ENCODE results near the gene SH3RF3.

SH3RF3 gene

DNA sequence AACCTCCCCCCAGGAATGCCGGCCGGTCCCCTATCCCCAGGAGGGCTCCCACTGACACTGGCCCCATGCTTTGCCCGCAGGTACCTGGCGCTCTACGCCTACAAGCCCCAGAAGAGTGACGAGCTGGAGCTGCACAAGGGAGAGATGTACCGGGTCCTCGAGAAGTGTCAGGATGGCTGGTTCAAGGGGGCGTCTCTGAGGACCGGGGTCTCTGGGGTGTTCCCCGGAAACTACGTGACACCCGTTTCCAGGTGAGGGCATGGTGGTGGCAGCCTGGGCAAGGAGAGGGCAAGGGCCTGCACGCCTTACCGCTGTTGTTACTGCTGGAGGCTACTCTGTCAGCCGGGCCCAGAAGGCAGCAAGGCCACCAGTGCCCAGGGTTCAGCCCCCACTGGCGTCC is 303.4 kb downstream of the SH3RF3 start:
- no peaks in the 10 kb centered on the region for H3K4me1 ChIP-seq (ENCODE audit: insufficient read depth, poor library complexity, severe bottlenecking)
- TF ChIP-seq, protein P1, sequence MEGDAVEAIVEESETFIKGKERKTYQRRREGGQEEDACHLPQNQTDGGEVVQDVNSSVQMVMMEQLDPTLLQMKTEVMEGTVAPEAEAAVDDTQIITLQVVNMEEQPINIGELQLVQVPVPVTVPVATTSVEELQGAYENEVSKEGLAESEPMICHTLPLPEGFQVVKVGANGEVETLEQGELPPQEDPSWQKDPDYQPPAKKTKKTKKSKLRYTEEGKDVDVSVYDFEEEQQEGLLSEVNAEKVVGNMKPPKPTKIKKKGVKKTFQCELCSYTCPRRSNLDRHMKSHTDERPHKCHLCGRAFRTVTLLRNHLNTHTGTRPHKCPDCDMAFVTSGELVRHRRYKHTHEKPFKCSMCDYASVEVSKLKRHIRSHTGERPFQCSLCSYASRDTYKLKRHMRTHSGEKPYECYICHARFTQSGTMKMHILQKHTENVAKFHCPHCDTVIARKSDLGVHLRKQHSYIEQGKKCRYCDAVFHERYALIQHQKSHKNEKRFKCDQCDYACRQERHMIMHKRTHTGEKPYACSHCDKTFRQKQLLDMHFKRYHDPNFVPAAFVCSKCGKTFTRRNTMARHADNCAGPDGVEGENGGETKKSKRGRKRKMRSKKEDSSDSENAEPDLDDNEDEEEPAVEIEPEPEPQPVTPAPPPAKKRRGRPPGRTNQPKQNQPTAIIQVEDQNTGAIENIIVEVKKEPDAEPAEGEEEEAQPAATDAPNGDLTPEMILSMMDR (IDR thresholded peaks at IDR 0.05; ENCODE audit: poor library complexity, severe bottlenecking), result no peak
- DNase-seq (ENCODE audit: low spot score) (peak; percentile 58), ATAC-seq (ENCODE audit: low read depth) (no peak)
- H3K36me3 ChIP-seq (ENCODE audit: low read depth), result no peaks in the 10 kb centered on the region
- no peak overlapping the region for H3K27ac ChIP-seq (ENCODE audit: poor library complexity, severe bottlenecking)
- no peaks in the 10 kb centered on the region for H3K27me3 ChIP-seq (ENCODE audit: insufficient read depth, poor library complexity, severe bottlenecking)
- no peaks in the 10 kb centered on the region for H3K9me3 ChIP-seq (ENCODE audit: severe bottlenecking)
- H3K4me3 ChIP-seq (ENCODE audit: severe bottlenecking), result no peak overlapping the region

DNA sequence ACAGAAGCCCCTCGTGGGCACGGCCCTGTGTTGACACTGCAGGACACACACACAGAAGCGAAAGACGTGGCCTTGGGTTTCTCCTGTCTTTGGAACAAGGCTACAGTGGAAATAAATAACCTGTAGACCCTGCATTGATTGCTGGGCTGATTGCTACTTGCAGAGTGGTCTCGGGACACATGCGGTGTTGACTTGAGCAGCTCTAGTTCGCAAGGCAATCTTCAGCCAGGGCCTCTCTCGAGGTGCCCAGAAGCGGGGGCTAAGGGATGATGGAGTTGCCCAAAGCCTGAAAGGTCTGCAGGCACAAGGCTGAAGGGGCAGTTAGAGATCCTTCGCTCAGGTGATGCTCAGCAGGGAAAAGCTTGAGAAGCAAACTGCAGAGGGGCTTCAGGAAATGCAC is 304.5 kb downstream of the SH3RF3 start:
- ATAC-seq (ENCODE audit: low read depth) (no peak), DNase-seq (ENCODE audit: low spot score) (peak; percentile 25)
- Histone ChIP-seq H3K36me3 (ENCODE audit: low read depth) (no peaks in the 10 kb centered on the region), H3K27ac (ENCODE audit: poor library complexity, severe bottlenecking) (no peak overlapping the region), H3K9me3 (ENCODE audit: severe bottlenecking) (no peaks in the 10 kb centered on the region), H3K4me3 (ENCODE audit: severe bottlenecking) (no peak overlapping the region), H3K4me1 (ENCODE audit: insufficient read depth, poor library complexity, severe bottlenecking) (no peaks in the 10 kb centered on the region), H3K27me3 (ENCODE audit: insufficient read depth, poor library complexity, severe bottlenecking) (no peaks in the 10 kb centered on the region)
- TF ChIP-seq, protein P1 (IDR thresholded peaks at IDR 0.05; ENCODE audit: poor library complexity, severe bottlenecking), result no peak

DNA sequence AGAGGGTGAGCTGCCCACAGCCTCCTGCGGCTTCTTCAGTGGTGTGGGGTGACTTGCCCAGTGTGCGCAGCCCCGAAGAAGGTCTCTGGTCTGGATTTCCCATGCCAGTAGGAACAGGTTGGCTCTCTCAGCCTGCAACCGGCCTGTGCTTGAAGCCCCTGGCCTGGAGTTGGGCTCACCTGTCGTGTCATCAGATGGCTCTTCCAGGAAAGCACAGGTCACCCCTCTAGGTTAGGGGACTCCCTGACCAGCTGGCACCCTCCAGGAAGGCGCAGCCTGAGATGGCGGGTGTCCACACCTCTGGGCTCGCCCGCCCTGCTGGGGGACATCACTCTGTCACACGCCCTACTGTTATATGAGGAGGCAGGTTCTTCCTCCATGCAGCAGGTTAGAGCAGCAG is 304.9 kb downstream of the SH3RF3 start:
- H3K27me3 ChIP-seq (ENCODE audit: insufficient read depth, poor library complexity, severe bottlenecking), result no peaks in the 10 kb centered on the region
- DNase-seq (ENCODE audit: low spot score) (peak; percentile 31), ATAC-seq (ENCODE audit: low read depth) (no peak)
- no peak overlapping the region for H3K4me3 ChIP-seq (ENCODE audit: severe bottlenecking)
- no peak overlapping the region for H3K27ac ChIP-seq (ENCODE audit: poor library complexity, severe bottlenecking)
- H3K36me3 ChIP-seq (ENCODE audit: low read depth), result no peaks in the 10 kb centered on the region
- no peaks in the 10 kb centered on the region for H3K9me3 ChIP-seq (ENCODE audit: severe bottlenecking)
- TF ChIP-seq, protein P1 (IDR thresholded peaks at IDR 0.05; ENCODE audit: poor library complexity, severe bottlenecking), result no peak
- H3K4me1 ChIP-seq (ENCODE audit: insufficient read depth, poor library complexity, severe bottlenecking), result no peaks in the 10 kb centered on the region

DNA sequence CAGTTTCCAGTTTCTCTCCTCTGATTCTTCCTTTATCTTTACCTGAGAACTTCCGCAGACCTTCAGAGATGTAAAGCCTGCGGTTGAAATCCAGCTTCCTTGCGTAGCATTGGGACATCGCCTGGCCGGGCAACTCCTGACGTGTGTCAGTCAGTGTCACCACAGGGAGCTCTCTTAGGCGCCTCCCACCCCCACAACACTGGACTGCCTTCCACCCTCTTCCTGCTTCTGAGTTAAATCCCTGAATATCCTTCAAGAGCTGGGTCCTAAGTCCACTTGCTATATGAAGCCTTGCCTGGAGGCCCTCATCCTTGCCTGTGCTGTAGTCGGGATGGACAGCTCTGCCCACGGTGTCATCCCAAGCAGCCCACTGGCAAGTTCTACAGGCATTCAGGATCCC is 305.3 kb downstream of the SH3RF3 start:
- H3K27me3 ChIP-seq (ENCODE audit: insufficient read depth, poor library complexity, severe bottlenecking), result no peaks in the 10 kb centered on the region
- DNase-seq (ENCODE audit: low spot score) (peak; percentile 28), ATAC-seq (ENCODE audit: low read depth) (no peak)
- no peak overlapping the region for H3K4me3 ChIP-seq (ENCODE audit: severe bottlenecking)
- H3K4me1 ChIP-seq (ENCODE audit: insufficient read depth, poor library complexity, severe bottlenecking), result no peaks in the 10 kb centered on the region
- no peaks in the 10 kb centered on the region for H3K9me3 ChIP-seq (ENCODE audit: severe bottlenecking)
- no peaks in the 10 kb centered on the region for H3K36me3 ChIP-seq (ENCODE audit: low read depth)
- no peak overlapping the region for H3K27ac ChIP-seq (ENCODE audit: poor library complexity, severe bottlenecking)
- TF ChIP-seq, protein P1 (IDR thresholded peaks at IDR 0.05; ENCODE audit: poor library complexity, severe bottlenecking), result no peak

DNA sequence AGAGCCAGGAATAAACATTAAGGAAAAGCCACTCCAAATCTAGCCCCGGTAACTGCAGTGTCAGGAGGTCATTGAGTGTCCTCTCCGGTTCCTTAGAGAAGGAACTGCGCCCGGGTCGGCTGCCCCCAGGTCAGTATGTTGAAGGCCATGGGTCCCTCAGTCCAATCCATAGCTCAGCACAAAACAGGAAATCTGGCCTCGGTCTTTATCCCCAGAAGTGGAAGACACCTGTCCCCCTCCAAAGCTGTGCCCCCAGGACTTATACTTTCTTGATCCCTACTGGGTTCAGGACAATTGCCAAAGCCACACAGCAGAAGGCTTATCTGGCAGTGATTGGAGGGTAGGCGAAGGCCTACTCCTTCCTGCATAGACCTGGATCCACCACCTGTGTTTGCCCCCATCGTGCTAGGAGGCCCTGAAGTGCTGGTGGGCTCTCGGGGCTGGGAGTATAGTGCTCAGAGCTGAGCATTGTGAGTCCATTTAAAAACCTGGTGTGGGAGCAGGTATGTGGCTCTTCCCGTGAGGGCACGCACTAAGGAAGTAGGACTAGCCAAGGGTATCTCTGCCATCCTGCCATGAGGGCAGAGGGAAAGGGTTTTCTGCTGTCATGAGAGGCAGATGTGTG is 306.2 kb downstream of the SH3RF3 start:
- ATAC-seq (ENCODE audit: low read depth), result peak; percentile 45; the same call in 1 of the 3 replicates
- no peak overlapping the region for H3K27ac ChIP-seq (ENCODE audit: poor library complexity, severe bottlenecking)
- no peaks in the 10 kb centered on the region for H3K27me3 ChIP-seq (ENCODE audit: insufficient read depth, poor library complexity, severe bottlenecking)

More for the DNA sequence above, 306.2 kb downstream of the SH3RF3 start:
- Histone ChIP-seq H3K4me1 (ENCODE audit: insufficient read depth, poor library complexity, severe bottlenecking) (no peaks in the 10 kb centered on the region), H3K9me3 (ENCODE audit: severe bottlenecking) (no peaks in the 10 kb centered on the region), H3K36me3 (ENCODE audit: low read depth) (no peaks in the 10 kb centered on the region), H3K4me3 (ENCODE audit: severe bottlenecking) (no peak overlapping the region)
- TF ChIP-seq, protein P1 (IDR thresholded peaks at IDR 0.05; ENCODE audit: poor library complexity, severe bottlenecking), result no peak
- DNase-seq (ENCODE audit: low spot score), result peak; percentile 34

Measured in RWPE2 (cell line).